ENCODE data around the gene LAMA5.

The LAMA5 gene

DNA sequence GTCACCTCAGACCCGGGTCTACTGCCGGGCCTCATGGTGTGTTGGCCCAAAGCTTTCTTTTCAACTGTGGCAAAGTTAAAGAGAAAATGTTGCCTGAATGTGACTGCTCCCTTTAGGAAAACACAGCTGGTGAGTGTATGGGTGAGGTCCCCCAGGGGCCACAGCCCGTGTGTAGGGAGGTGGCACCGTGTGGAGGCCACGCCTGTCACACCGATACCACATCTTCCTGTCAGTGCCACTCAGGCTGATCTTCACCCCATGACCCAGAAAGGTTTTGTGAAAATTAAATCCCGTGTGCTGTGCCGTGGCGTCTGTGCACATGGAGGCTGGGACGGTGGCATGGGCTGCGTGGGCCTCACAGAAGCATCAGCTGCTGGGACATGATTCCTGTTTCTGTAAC is 75.0 kb downstream of the LAMA5 start:
- TF ChIP-seq, protein P1, sequence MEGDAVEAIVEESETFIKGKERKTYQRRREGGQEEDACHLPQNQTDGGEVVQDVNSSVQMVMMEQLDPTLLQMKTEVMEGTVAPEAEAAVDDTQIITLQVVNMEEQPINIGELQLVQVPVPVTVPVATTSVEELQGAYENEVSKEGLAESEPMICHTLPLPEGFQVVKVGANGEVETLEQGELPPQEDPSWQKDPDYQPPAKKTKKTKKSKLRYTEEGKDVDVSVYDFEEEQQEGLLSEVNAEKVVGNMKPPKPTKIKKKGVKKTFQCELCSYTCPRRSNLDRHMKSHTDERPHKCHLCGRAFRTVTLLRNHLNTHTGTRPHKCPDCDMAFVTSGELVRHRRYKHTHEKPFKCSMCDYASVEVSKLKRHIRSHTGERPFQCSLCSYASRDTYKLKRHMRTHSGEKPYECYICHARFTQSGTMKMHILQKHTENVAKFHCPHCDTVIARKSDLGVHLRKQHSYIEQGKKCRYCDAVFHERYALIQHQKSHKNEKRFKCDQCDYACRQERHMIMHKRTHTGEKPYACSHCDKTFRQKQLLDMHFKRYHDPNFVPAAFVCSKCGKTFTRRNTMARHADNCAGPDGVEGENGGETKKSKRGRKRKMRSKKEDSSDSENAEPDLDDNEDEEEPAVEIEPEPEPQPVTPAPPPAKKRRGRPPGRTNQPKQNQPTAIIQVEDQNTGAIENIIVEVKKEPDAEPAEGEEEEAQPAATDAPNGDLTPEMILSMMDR (IDR thresholded peaks at IDR 0.05; ENCODE audit: low read depth, low read length, missing control alignments): no peak
- no peak for DNase-seq (ENCODE audit: low read depth)
- no peak overlapping the region for H3K4me3 ChIP-seq (ENCODE audit: low read depth, low read length)

DNA sequence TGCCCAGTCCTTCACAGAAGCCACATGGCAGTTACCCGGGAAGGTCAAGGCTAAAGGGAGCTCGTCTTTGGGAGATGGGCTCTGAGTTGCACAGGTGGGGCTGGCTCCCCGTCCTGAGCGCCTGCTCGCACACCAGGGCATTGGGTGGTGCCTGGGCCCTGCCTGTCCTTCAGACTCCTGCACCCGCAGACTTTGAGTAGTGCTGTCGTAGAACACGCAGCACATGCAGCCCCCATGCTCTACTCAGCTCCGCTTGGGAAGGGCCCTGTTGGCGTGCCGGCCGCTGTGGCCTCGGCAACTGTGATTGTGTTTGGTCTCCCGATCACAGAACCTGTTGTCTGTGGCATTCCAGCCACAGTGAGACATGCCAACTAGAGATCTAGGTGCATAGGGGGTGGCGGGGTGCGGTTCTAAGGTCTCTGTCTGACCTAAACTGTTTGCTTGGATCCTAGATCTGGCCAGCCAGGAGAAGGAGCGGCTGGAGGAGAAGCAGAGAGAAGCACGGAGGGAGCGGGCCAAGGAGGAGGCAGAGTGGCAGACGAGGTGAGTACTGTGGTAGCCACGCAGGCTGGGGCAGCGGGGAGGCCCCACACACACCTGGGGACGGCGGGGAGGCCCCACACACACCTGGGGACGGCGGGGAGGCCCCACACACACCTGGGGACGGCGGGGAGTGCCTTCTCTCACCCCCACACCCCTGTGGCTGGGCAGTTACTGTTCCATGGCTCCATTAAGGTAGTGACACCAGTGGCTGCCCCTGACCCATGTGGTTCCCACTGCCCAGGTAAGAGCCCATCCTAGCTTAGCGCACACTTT is 75.7 kb downstream of the LAMA5 start:
- TF ChIP-seq, protein P1 (IDR thresholded peaks at IDR 0.05; ENCODE audit: low read depth, low read length, missing control alignments): no peak
- DNase-seq (ENCODE audit: low read depth): no peak
- no peak overlapping the region for H3K4me3 ChIP-seq (ENCODE audit: low read depth, low read length)

DNA sequence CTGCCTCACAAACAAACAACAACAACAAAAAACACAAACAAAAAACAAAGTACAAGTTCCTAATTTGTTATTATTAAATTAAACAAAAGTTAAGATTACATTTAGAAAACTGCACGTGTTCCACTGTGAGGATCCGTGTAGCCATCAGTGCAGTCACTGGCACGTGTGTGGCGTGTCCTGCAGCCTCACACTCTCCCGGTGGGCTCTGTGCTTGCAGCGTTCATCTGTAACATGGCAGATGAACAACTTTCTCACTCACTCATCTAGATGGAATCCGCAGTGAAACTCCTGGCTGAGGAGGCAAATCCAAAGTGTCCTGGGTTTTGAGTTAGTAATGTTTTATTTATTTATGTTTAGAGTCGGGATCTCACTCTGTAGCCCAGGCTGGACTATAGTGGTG is 77.2 kb downstream of the LAMA5 start:
- TF ChIP-seq, protein P1 (IDR thresholded peaks at IDR 0.05; ENCODE audit: low read depth, low read length, missing control alignments): no peak
- H3K4me3 ChIP-seq (ENCODE audit: low read depth, low read length): no peak overlapping the region
- DNase-seq (ENCODE audit: low read depth): no peak

DNA sequence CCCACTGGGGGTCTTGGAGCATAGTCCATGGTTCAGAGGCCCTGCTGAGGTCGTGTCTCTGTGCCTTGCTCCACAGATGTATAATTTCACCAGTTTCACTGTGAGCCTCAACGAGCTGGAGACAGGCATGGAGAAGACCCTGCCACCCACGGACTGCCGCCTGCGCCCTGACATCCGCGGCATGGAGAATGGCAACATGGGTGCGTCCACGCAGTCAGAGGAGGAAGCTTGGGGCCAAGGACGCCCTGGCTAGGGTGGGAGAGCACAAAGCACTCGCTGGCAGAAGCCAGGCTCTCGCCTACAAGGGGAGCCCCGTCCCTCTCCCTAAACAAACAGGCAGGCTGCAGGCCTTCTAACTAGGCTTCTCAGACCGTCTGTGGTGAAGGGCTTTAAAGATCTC is 78.0 kb downstream of the LAMA5 start:
- TF ChIP-seq, protein P1 (IDR thresholded peaks at IDR 0.05; ENCODE audit: low read depth, low read length, missing control alignments): no peak
- no peak for DNase-seq (ENCODE audit: low read depth)
- no peak overlapping the region for H3K4me3 ChIP-seq (ENCODE audit: low read depth, low read length)

DNA sequence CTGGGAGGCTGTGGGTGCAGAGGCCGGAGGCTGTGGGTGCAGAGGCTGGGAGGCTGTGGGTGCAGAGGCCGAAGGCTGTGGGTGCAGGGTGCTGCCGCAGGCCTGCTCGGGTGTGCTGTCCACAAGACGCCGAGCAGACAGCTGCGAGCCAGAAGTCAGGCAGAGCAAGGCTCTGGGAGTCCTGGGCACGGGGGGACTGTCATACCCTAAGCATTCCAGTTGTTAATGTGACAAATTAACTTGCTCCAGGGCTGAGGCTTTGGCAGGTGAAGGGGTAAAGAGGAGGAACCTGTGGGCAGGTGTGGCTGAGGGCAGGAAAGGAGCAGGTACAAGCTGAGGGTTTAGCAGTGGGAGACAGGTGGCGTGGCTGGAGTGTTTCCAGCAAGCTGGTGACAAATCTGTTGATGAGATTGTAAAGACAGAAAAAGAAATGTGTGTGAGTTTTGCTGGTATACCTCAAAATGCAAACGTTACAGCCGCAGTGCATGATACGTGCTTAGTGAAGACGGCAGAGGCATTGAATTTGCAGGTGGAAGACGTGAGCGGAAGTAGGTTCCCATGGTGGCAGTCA is 78.5 kb downstream of the LAMA5 start:
- no peak overlapping the region for H3K4me3 ChIP-seq (ENCODE audit: low read depth, low read length)
- TF ChIP-seq, protein P1 (IDR thresholded peaks at IDR 0.05; ENCODE audit: low read depth, low read length, missing control alignments): no peak
- DNase-seq (ENCODE audit: low read depth): no peak

DNA sequence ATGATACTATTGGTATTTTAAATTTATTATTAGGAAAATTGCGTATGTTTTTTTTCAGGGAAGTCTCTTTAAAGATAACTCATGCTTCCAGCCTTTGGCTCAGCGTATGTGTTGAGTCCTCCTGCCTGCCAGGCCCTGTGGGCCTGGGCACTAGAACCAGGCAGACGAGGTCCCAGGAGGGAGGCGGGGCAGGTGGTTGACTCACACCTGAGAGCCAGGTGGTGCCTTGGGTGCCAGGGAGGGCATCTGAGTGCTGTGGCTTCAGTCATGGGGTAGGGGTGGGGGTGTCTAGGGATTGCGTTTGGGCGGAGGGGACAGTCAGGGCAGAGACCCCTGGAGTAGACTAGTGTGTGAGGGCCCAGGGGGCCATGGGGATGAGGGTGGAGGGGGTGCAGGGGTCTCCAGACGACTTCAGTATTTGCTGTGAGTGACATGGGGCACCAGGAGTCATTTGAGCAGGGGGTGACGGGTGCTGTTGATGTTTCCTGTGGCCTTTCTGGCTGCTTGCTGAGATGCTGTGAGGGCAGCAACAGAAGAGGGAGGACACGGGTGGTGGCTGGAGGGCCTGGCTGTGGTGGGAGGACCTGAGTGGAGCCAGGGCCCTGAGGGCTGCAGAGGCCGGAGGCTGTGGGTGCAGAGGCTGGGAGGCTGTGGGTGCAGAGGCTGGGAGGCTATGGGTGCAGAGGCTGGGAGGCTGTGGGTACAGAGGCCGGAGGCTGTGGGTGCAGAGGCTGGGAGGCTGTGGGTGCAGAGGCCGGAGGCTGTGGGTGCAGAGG is 79.2 kb downstream of the LAMA5 start:
- DNase-seq (ENCODE audit: low read depth): no peak
- no peak overlapping the region for H3K4me3 ChIP-seq (ENCODE audit: low read depth, low read length)
- TF ChIP-seq, protein P1 (IDR thresholded peaks at IDR 0.05; ENCODE audit: low read depth, low read length, missing control alignments): no peak

Data from GM12864 (cell line).